Jurkat, Clone E6-1 (cell line): ENCODE results near the gene SLC15A3.
"Not testable (repeated sequence)": the region's sequence is repeated elsewhere in the genome, so short reads cannot be mapped to it uniquely, and the experiment has no call there.

Experiments used
- DNase-seq: peaks from one replicate; pipeline ENCODE4 v3.0.0-alpha.2; 2011; ENCODE audit warnings: low read depth, low spot score
- H3K4me3 ChIP-seq: 2 replicates; pipeline ENCODE4 v1.5.1; 2011; ENCODE audit warnings: mild to moderate bottlenecking, low read length, control low read depth, moderate library complexity

Gene SLC15A3

DNA sequence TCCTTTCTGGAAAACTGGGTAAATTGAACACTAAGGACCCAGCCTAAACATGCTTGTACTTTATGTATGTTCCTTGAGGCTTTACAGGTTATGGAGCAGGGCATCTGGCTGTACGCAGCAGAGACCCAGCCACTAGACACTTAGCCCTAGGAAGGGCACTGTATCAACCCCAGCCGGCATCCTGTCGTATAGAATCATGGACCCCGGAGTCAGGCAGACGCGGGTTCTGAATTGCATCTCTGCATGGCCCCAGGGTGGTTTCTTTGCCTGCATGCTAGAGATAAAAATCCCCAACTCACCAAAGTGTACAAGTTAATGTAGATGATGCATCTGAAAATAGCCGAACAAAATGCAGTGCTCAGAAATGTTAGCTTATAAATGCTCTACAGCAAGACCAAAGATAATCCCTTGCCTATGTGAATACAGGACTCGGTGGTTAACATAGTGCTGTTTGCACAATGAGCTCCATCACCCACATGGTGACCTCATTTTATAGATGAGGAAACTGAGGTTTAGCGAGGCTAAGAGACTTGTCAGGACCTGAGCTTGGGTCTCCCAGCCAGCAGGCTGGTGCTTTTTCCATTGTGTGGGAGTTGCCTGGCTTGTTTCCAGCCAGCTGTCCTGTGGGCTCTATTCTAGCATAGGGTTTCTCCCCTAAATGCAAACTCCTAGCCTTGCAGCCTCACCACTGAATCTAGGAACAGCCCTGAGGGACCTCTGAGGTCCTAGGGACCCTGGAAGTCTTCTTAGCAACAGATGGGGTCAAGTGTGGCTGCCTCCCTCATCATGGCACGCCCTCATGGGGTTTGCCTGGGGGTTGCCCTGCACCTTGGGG is 26.8 kb upstream of the SLC15A3 start:
- peak; percentile 72 for DNase-seq

DNA sequence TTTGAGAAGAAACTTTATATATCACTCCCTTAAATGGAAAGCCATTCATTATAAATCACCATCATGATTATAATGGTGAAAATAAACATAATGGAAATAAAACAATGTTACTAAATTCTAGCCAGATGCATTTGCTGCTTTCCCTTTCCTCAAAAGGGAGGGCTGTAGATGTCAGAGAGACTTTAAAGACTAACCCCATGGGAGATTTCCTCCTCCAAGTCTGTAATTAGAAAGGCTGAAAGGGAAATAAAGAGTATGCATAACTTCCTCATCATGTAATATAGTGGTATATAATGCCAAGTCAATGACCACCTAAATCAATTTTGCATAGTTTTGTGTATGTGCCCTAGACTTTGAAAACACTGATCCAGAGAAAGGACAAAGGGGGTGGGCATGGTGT is 25.9 kb upstream of the SLC15A3 start:
- no peak for DNase-seq
- H3K4me3 ChIP-seq, result no peak overlapping the region

More for the DNA sequence above, 26.8 kb upstream of the SLC15A3 start:
- H3K4me3 ChIP-seq, result no peak overlapping the region; the same call in 1 of the 2 replicates

DNA sequence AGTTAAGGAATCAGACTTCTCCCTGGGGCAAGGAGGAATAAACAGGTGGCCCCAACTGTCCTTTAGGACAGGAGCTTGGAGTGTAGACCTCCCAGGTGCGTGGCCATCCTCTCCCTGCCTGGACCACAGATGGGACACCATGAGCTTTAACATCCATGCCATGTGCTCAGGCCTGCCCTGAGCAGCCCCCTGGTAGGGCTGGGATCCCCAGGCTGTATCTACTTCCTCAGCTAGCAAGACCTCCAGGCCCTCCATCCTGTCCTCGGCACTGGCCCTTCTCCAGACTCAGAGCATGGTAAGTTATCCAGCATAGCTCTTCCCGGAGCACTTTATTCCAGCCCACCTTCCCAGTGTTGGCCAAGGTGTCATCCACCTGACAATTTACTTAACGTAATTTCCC is 25.2 kb upstream of the SLC15A3 start:
- no peak overlapping the region for H3K4me3 ChIP-seq
- DNase-seq, result no peak

DNA sequence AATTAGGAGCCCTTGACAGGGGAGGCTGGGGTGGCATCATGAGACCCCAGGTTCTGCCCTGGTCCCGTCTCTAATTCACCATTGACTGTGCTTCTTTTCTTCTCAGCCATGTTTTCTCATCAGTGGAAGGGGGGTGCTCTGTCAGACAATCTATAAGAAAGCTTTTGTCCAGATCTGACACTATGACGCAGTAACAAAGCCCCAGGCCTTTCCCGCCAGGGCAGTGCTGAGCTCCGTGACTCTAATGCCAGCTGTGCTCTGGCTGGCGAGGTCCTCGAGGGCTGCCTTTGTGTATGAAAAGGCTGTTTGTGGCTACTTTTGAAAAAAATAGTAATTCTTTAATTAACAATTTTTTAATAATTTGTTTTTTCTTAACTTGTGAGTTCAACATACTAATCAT is 22.8 kb upstream of the SLC15A3 start:
- no peak for DNase-seq
- H3K4me3 ChIP-seq, result no peak overlapping the region

DNA sequence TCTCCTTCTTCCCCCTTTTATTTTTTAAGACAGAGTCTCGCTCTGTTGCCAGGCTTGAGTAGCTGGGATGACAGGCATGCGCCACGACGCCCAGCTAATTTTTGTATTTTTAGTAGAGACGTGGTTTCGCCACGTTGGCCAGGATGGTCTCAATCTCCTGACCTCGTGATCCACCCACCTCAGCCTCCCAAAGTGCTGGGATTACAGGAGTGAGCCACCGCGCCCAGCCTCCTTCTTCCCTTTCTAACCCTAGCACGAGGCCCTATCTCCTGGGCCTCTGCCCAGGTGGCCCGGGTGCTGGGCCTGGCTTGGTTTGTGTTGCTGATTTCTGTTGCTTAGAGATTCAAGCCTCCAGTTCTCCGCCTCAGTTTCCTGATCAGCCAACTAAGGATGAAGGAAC is 22.3 kb upstream of the SLC15A3 start:
- H3K4me3 ChIP-seq, DNase-seq: not testable (repeated sequence)

DNA sequence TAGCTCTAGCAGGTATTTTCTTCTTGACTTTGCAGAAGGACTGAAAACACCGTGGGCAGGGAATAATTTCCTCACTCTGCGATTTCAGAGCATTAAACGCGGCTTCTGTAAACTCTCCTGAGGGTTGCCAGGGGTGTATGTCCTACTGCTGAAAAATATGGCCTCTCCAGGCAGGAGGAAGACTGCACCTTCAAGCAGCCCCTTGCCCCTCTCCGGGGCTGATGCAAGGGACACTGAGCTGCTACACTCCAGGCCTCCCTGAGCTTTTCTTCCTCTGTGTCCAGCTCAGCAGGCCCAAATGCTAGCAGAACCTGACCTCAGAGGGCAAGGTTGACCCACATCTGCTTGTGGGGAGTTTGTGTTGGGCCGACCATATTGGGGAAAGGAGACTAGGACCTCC is 21.7 kb upstream of the SLC15A3 start:
- no peak overlapping the region for H3K4me3 ChIP-seq
- no peak for DNase-seq

DNA sequence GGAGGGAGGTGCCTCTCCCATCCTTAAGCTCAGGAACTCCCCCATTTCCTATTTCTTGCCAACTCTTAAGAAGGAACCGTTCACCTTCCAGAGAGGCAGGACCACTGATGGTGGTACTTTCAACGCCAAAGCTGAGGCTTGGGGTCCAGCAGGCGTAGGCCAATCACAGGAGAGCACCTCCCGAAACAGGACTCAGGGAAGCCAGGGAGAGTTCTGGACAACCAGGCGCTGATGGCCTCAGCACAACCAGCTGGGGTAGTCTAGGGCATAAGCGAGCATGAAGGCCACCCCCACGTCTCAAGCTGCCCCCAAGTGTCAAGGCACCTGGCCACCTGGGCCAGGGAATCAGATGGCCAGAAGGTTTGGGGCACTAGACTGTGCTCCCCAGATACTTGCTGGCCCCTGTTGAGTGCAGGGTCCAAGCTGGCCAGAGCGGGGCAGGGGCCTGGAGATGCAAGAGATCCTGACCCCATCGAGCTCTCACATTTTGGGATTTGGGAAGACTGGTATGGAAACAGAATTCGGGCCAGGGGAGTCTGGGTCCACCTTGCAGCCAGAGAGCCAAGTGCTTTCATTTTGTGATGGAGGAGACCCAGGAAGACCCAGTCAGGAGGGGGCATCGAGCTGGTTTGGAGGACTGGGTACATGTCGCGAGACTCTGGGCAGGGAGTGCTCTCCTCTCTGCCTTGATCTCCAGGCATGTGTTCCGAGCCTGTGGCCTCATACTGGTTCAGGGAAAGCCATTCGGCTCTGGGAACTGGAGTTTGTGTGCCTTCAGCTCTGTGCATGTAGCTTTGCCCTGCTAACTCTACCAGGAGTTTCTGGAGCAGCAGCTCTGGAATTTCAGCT is 20.4 kb upstream of the SLC15A3 start:
- H3K4me3 ChIP-seq, result peak overlapping the region; percentile 67
- DNase-seq, result no peak

DNA sequence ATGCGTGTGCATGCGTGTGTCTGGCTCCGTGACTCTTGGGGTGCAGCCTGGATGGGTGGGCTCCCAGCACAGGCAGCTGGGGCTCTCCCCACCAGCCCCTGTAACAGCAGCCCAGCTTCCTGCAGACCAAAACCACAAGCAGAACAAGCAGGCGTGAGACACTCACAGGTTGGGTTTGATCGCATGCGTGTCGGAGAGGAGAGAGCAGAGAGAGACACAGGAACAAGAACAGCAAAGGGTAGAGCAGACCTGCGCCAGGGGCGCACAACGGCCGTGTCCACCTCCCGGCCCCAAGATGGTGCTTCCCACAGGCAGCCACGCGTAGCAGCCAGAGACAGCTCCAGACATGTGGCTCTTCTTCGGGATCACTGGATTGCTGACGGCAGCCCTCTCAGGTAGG is 19.5 kb upstream of the SLC15A3 start, which contains the start of gene CD6:
CD6 (plus strand) TSS at position 161 of the 400 bp plus-strand sequence; CDS start at position 347, 186 bp downstream.
- H3K4me3 ChIP-seq, result peak within 1 kb of the TSS; percentile 67
- peak; percentile 87 for DNase-seq

DNA sequence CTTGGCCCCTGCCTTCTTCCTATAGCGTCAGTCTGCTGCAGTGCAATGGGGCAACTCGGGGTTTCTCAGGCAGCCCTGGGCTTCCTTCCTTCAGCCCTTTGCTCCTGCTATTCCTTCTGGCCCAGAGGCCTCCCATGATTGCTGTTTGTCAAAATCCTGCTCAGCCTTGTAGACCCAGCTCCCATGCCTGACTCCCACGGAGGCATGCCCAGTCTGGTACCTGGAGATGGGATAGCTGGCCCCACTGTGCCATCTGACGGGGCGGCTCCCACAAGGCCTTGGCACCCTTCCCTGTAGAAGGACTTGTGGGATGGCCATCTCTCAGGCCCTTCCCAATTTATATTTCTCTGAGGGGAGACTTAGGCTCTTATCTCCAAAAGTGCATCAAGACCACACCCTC is 18.9 kb upstream of the SLC15A3 start:
- DNase-seq, result no peak
- H3K4me3 ChIP-seq, result peak overlapping the region; percentile 67

DNA sequence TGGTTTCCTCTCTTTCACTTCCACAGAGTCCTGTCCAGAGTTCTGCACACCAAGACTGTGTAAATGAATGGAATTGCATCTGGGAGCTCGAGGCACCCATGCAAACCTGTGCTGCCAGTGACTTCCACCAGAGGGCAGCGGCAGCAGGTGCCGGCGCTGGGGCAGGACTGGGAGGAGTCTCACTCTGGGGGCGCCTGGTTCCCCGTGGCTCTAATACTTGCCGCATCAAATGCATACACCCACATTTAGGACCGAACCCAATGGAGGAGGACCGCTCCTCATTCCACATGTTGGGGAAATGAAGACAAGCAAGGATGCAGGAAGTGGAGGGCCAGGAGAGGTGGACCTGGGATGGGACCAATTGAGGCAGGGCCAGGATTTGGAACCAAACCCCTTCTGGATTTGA is 18.4 kb upstream of the SLC15A3 start:
- no peak overlapping the region for H3K4me3 ChIP-seq
- peak; percentile 58 for DNase-seq

DNA sequence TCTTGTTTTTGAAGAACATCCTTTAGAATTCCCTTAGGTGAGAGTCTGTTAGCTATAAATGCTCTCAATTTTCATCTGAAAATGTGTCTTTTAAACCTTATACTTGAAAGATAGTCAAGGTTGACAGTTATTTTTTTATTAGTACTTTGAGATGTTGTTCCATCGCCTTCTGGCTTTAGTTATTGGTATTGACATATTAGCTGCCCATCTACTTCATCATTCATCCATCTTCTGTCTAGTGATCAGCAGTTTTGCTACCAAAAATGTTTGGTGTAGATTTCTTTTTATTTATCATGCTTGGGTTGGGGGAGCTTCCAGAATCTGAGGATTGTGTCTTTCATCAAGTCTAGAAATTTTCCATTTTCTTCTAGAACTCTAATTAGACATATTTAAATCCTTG is 16.2 kb upstream of the SLC15A3 start:
- no peak overlapping the region for H3K4me3 ChIP-seq
- DNase-seq, result no peak

DNA sequence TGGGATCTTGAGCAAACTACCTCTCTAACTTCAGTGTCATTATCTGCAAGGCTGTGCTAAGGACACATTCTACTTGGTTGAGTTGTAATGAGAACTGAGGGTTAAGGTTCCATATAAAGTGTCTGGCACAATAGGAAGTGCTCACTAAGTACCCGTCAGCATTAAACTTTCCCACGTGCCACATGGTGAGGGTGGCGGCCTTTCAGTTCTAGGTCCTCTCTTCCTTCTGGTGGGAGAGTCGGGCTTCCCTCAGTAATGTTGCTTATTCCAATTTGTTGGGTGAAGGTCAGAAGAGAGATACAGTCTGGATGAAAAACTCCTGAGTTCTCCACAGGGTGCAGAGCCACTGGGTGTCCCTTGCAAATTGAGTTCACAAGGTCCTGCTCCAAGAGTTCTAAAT is 14.9 kb upstream of the SLC15A3 start:
- no peak overlapping the region for H3K4me3 ChIP-seq
- no peak for DNase-seq

DNA sequence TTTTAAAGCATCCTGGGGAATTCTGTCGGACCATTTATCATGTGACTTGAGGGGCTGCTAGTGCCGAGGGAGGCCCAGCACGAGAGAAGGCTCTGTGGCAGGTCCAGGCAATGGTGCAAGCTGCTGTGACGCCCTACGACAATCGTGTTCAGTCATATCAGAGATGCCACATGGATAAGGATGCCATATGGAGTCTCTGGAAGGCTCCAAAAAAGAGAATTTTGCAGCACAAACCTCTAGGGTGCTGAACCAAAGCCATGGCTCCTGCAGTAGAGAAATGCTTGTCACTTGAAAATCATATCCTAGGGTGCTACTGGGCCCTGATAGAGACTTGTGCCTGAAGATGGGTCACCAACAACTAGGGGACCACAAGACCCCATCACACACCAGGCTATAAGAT is 12.8 kb upstream of the SLC15A3 start:
- no peak overlapping the region for H3K4me3 ChIP-seq
- no peak for DNase-seq

DNA sequence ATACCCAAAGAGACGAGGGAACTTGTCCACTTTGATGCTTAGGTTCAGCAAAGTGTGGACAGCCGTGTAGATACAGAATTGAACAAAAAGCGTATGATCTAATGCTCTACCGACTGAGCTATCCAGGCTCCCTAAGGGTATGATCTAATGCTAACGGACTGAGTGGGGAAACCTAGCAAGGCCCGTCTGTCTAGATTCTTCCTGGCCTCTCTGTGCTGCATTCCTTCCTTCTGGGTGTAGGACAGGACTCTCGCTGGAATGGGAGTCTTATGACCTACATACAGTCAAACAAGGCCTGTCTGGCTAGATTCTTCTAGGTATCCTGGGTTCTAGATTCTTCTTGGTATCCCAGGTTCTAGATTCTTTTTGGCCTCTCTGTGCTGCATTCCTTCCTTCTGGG is 8.4 kb upstream of the SLC15A3 start:
- no peak overlapping the region for H3K4me3 ChIP-seq
- DNase-seq, result no peak

DNA sequence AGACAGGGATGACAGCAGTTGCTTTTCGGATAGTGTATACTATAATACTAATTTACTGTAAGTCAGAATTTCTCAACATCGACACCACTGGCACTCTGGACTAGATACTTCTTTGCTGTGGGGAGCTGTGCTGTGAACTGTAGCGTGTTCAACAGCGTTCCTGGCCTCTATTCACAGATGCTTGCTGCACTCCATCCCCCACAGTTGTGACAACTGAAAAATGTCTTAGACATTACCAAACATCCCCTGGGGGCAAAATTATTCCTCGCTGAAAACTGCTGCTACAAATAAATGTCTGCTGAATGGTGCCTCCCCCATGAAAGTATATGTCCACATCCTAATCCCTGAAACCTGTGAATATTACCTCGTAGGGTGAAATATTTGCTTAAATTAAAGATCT is 7.5 kb upstream of the SLC15A3 start:
- no peak overlapping the region for H3K4me3 ChIP-seq
- no peak for DNase-seq

DNA sequence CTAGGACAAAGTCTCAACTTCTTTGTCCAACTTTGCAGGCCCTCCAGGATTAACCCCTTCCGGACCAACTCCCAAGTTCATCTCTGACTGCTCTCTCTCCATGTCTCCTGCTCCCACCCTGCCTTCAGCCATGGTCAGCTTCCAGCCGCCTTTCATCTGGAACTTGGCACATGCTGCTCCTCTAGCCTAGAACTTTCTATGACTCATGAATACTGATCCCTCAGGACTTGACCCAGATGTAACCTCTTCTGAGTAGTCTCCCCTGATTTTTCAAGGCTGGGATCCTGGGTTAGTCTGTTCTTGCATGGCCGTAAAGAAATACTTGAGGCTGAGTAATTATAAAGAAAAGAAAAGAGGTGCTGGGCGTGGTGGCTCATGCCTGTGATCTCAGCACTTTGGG is 5.2 kb upstream of the SLC15A3 start:
- no peak for DNase-seq
- H3K4me3 ChIP-seq, result no peak overlapping the region

DNA sequence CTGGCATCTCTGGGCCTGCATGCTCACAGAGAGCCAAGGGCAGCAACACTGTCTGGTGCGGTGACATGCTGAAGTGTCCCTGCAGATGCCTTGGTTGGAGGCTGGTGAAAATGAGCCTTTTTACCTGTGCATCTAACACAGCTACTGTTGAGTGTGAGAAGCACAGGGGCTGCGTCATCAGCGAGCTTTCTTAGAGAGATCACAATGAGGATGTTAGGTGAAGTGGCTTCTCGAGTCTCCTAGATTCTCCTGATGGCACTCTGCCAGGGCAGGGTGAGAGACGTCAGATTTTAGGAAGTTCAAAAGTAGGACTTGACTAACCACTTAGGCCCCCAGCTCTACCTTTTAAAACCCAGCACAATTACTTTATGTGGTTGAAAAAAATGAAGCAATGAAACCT is 3.6 kb upstream of the SLC15A3 start:
- no peak for DNase-seq
- H3K4me3 ChIP-seq, result no peak overlapping the region

DNA sequence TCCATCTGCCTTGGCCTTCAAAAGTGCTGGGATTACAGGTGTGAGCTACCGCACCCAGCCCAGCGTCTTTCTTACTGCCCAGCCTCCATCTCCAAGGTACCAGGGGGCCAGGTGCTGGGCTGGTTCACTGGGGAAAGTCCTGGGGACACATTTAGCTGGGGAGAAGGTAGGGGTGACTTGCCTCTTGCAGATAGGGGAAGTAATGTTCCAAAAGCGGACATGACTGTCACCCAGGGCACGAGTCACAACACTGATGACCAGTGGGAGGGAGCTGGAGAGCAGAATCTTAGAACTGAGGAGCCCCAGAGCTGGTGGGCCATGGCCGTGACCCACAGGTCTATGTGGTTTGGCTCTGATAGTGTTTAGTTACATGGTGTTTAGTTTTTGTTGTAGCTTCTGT is 2.4 kb upstream of the SLC15A3 start:
- DNase-seq, result no peak

DNA sequence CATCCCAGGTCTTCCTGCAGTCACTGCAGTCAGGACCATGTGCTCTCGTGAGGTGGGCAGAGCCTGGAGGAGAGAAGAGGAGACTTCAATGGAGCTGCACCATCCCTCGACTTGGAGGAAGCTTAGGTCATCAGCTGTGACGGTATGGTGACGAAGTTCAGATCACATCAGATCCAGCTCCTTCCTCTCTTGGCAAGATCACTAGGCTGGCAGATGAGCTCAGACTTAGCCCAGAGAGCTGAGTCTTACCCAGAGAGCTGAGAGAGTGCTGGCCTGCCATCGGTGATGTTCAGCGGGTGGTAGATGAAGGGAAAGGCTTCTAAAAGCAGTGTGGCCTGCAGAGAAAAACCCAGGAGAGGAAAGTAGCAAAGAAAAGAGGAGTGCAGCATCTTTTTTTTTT is 1.8 kb upstream of the SLC15A3 start:
- H3K4me3 ChIP-seq, result no peak overlapping the region
- no peak for DNase-seq

More for the DNA sequence above, 2.4 kb upstream of the SLC15A3 start:
- no peak overlapping the region for H3K4me3 ChIP-seq

DNA sequence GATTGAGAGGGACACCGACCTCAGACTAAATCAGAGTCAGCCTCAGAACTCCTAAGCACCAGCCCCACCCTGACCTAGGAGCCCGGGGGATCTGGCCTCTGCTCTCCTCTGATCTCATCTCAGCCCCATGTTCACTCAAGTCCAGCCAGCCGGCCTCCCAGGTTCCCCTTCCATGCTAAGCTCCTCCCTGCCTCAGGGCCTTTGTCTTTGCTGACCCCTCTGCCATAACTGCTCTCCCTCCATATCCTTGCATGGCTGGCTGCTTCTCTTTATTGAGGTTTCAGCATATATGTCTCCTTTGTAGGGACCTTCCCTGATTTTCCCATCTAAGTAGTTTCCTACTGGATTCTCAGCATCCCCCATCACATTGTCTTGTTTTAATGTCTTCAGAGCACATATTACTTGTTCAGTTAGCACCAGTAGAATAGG is 780 bp upstream of the SLC15A3 start:
- no peak for DNase-seq
- H3K4me3 ChIP-seq, result no peak overlapping the region
